GM21825 (cell line): ENCODE data around the gene PKHD1.
"Not testable (repeated sequence)": the region's sequence is repeated elsewhere in the genome, so short reads cannot be mapped to it uniquely, and the experiment has no call there.

Source experiments
- ATAC-seq: cut with Tn5 transposase; IDR thresholded peaks from one replicate; pipeline ENCODE4 v1.9.1; 2021; ENCODE audit warnings: mild to moderate bottlenecking, moderate library complexity; ENCODE audit not compliant: unreplicated experiment

Gene PKHD1

GRCh38 chr6:51865996-51866395 is 221.4 kb downstream of the PKHD1 start:
- no peak for ATAC-seq

GRCh38 chr6:51865176-51865575 is 222.2 kb downstream of the PKHD1 start:
- no peak for ATAC-seq

GRCh38 chr6:51857134-51857533 is 230.3 kb downstream of the PKHD1 start:
- ATAC-seq, result no peak

- ATAC-seq, result no peak
Observed at GRCh38 chr6:51856508-51856907, 230.9 kb downstream of the PKHD1 start.

GRCh38 chr6:51855310-51856082 is 231.9 kb downstream of the PKHD1 start:
- ATAC-seq, result no peak

- no peak for ATAC-seq
Observed at GRCh38 chr6:51854876-51855275, 232.5 kb downstream of the PKHD1 start.

GRCh38 chr6:51854347-51854746 is 233.1 kb downstream of the PKHD1 start:
- ATAC-seq, result no peak

- ATAC-seq, result not testable (repeated sequence)
Observed at GRCh38 chr6:51853109-51853508, 234.3 kb downstream of the PKHD1 start.

- no peak for ATAC-seq
Observed at GRCh38 chr6:51846531-51846930, 240.9 kb downstream of the PKHD1 start.

GRCh38 chr6:51844336-51844735 is 243.1 kb downstream of the PKHD1 start:
- no peak for ATAC-seq

- ATAC-seq, result no peak
Observed at GRCh38 chr6:51843456-51844056, 243.9 kb downstream of the PKHD1 start.

- no peak for ATAC-seq
Observed at GRCh38 chr6:51842804-51843378, 244.5 kb downstream of the PKHD1 start.

GRCh38 chr6:51842061-51842803 is 245.2 kb downstream of the PKHD1 start:
- no peak for ATAC-seq

- no peak for ATAC-seq
Observed at GRCh38 chr6:51841626-51842025, 245.8 kb downstream of the PKHD1 start.

- ATAC-seq, result no peak
Observed at GRCh38 chr6:51839726-51840374, 247.6 kb downstream of the PKHD1 start.

- no peak for ATAC-seq
Observed at GRCh38 chr6:51830666-51831065, 256.7 kb downstream of the PKHD1 start.

- ATAC-seq, result no peak
Observed at GRCh38 chr6:51827580-51827979, 259.8 kb downstream of the PKHD1 start.

GRCh38 chr6:51824940-51825339 is 262.5 kb downstream of the PKHD1 start:
- ATAC-seq, result no peak

- no peak for ATAC-seq
Observed at GRCh38 chr6:51820555-51820954, 266.9 kb downstream of the PKHD1 start.

GRCh38 chr6:51818520-51819022 is 268.8 kb downstream of the PKHD1 start:
- no peak for ATAC-seq

GRCh38 chr6:51817832-51818231 is 269.6 kb downstream of the PKHD1 start:
- no peak for ATAC-seq
